Suprapubic skin (tissue), 4 donors: Measurements from ENCODE around the gene RAB41. TPM values are rescaled to one million over a fixed set of nuclear protein-coding genes. Genes with fewer than 3 reads are reported as not detected.

Experiments
- DNase-seq, 2 donors: peaks; one replicate each; pipeline ENCODE4 v3.0.0-alpha.2; 2019; ENCODE audit warnings: low spot score in 2 of 2
- H3K27ac ChIP-seq: fragments of 200-600 bp; sonication (generic); one replicate; pipeline ENCODE4 v1.5.1; 2019
- H3K27me3 ChIP-seq: fragments of 200-600 bp; sonication (generic); one replicate; pipeline ENCODE4 v1.5.1; 2019
- H3K36me3 ChIP-seq: fragments of 200-600 bp; sonication (generic); one replicate; pipeline ENCODE4 v1.5.1; 2019
- H3K4me1 ChIP-seq: fragments of 200-600 bp; sonication (generic); one replicate; pipeline ENCODE4 v1.5.1; 2019
- H3K4me3 ChIP-seq: fragments of 200-600 bp; sonication (generic); one replicate; pipeline ENCODE4 v1.5.1; 2019; ENCODE audit warnings: mild to moderate bottlenecking
- H3K9me3 ChIP-seq: fragments of 200-600 bp; sonication (generic); one replicate; pipeline ENCODE4 v1.5.1; 2019
- CTCF ChIP-seq, 2 donors: fragments of 200-600 bp in 1 of 2; fragments of 450-650 bp in 1 of 2; sonication (generic) in 1 of 2; IDR thresholded peaks; one replicate each; pipeline ENCODE4 v1.5.1; 2016 to 2019; ENCODE audit warnings: antibody characterized with exemption in 2 of 2, mild to moderate bottlenecking in 1 of 2, moderate library complexity in 1 of 2
- EP300 ChIP-seq: sonication (generic); formaldehyde crosslinking; IDR thresholded peaks from one replicate; pipeline ENCODE4 v1.6.1; 2017; ENCODE audit warnings: antibody characterized with exemption
- POLR2A ChIP-seq, 2 donors: fragments of 450-650 bp; IDR thresholded peaks; one replicate each; pipeline ENCODE4 v1.6.1; 2017; ENCODE audit warnings: antibody characterized with exemption in 2 of 2, mild to moderate bottlenecking in 2 of 2, moderate library complexity in 2 of 2
- POLR2AphosphoS5 ChIP-seq, 3 donors: sonication (generic); formaldehyde crosslinking; IDR thresholded peaks; one replicate each; pipeline ENCODE4 v1.6.1; 2017; ENCODE audit warnings: antibody characterized with exemption in 3 of 3
- WGBS: methylation state at CpG from one replicate; pipeline ENCODE4 v1.1.5; 2018; 5-methylcytosine and 5-hydroxymethylcytosine counted together
- total RNA-seq, 4 donors: library from RNA; depleted of rRNA; stranded (reverse); fragments of >200 nt; gene quantifications; one replicate each; pipeline ENCODE4 v1.1.0, GENCODE V29; 2016

Gene RAB41
- total RNA-seq, 4 donors from 2014 or later = 0.68 TPM; not detected in 3

- no peak for TF ChIP-seq POLR2A (IDR thresholded peaks at IDR 0.05)
- no peak for TF ChIP-seq EP300
- TF ChIP-seq CTCF (IDR thresholded peaks at IDR 0.05) = no peak
- TF ChIP-seq POLR2AphosphoS5 (IDR thresholded peaks at IDR 0.05) = no peak
- Histone ChIP-seq H3K27me3 (no peaks in the 10 kb centered on the region), H3K4me1 (no peaks in the 10 kb centered on the region), H3K27ac (no peak overlapping the region), H3K36me3 (no peaks in the 10 kb centered on the region), H3K9me3 (no peaks in the 10 kb centered on the region), H3K4me3 (no peak overlapping the region)
- 84% methylated on average over 3 of the region's 3 CpGs for WGBS
- DNase-seq = no peak
Observed at GRCh38 chrX:70279081-70279480, 2.9 kb upstream of the RAB41 start.

GRCh38 chrX:70280573-70280972, 1.4 kb upstream of the RAB41 start:
- DNase-seq = no peak
- no peak overlapping the region for H3K4me3 ChIP-seq
- no peaks in the 10 kb centered on the region for H3K27me3 ChIP-seq
- peaks cover under 1% of the 10 kb centered on the region for H3K36me3 ChIP-seq
- H3K27ac ChIP-seq = no peak overlapping the region
- TF ChIP-seq EP300 = no peak
- no peak for TF ChIP-seq POLR2A (IDR thresholded peaks at IDR 0.05)
- H3K4me1 ChIP-seq = no peaks in the 10 kb centered on the region
- no peaks in the 10 kb centered on the region for H3K9me3 ChIP-seq
- 76% methylated on average over 3 of the region's 3 CpGs for WGBS

GRCh38 chrX:70289168-70289792, 7.3 kb downstream of the RAB41 start:
- WGBS = 45% methylated on average over 11 of the region's 11 CpGs
- no peaks in the 10 kb centered on the region for H3K27me3 ChIP-seq
- TF ChIP-seq POLR2AphosphoS5 (IDR thresholded peaks at IDR 0.05) (no peak), CTCF (IDR thresholded peaks at IDR 0.05) (no peak)
- H3K9me3 ChIP-seq = no peaks in the 10 kb centered on the region
- H3K4me3 ChIP-seq = peak overlapping the region; percentile 58
- no peak for DNase-seq
- peaks cover 15% of the 10 kb centered on the region for H3K4me1 ChIP-seq
- no peak overlapping the region for H3K27ac ChIP-seq
- peaks cover 13% of the 10 kb centered on the region for H3K36me3 ChIP-seq

- Histone ChIP-seq H3K4me1 (peaks cover 15% of the 10 kb centered on the region), H3K36me3 (peaks cover 13% of the 10 kb centered on the region), H3K27ac (no peak within 1 kb of the TSS), H3K4me3 (peak within 1 kb of the TSS; percentile 58), H3K9me3 (no peaks in the 10 kb centered on the region), H3K27me3 (no peaks in the 10 kb centered on the region)
- peak; percentile 82 to 83 for DNase-seq
- 53% methylated on average over 44 of the region's 62 CpGs for WGBS
- TF ChIP-seq POLR2AphosphoS5 (IDR thresholded peaks at IDR 0.05) (no peak), POLR2A (IDR thresholded peaks at IDR 0.05) (no peak), EP300 (no peak), CTCF (IDR thresholded peaks at IDR 0.05) (no peak)
Observed at GRCh38 chrX:70289793-70290770, 8.1 kb downstream of the RAB41 start, which contains the start of the genes KIF4A and PDZD11. TSS of gene KIF4A (plus strand) at chrX:70290104. CDS start at chrX:70290459, 355 bp downstream. TSS of gene PDZD11 (minus strand) at chrX:70289927. CDS start at chrX:70289341, 586 bp downstream.

DNA sequence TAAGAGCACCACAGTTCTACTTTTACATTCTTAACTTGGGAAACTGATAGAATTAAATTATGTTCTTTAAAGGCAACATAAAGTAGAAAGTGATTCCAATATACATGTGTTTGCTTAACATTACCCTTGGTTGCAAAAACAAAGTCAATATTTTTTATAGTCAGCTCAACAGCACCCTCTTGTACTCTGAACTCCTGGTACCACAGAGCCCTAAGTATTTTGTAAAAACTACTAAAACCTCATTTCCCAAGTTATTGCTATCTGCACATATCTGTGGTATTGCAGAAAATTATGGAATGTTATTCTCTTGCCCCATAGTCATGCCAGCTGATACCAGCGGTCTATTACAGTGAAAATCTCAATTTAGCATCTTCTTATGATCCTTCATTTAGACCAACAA, 10.8 kb downstream of the RAB41 start:
- 0% methylated on average over 1 of the region's 1 CpG for WGBS
- H3K27ac ChIP-seq = no peak overlapping the region
- no peaks in the 10 kb centered on the region for H3K9me3 ChIP-seq
- no peak for TF ChIP-seq POLR2A (IDR thresholded peaks at IDR 0.05)
- TF ChIP-seq CTCF (IDR thresholded peaks at IDR 0.05) = no peak
- no peak for TF ChIP-seq EP300
- no peak for DNase-seq
- no peaks in the 10 kb centered on the region for H3K36me3 ChIP-seq
- H3K4me1 ChIP-seq = peaks cover 15% of the 10 kb centered on the region
- H3K4me3 ChIP-seq = no peak overlapping the region
- H3K27me3 ChIP-seq = no peaks in the 10 kb centered on the region
